Endothelial cell (in vitro differentiated cells): ENCODE data around the gene PPFIBP2. TPM values are rescaled to one million over a fixed set of nuclear protein-coding genes. Genes with fewer than 3 reads are reported as not detected.

Experiments used
- DNase-seq: peaks from one replicate; pipeline ENCODE4 v3.0.0; 2021; ENCODE audit warnings: low spot score
- H3K27ac Mint-ChIP-seq: one replicate; pipeline ENCODE4 v1.8.0; 2021; ENCODE audit warnings: mixed read lengths, inconsistent platforms; ENCODE audit not compliant: unreplicated experiment
- H3K27me3 Mint-ChIP-seq: one replicate; pipeline ENCODE4 v1.8.0; 2021; ENCODE audit warnings: mild to moderate bottlenecking, moderate library complexity, mixed read lengths, inconsistent platforms; ENCODE audit not compliant: unreplicated experiment
- H3K36me3 Mint-ChIP-seq: one replicate; pipeline ENCODE4 v1.8.0; 2021; ENCODE audit warnings: mild to moderate bottlenecking, low read depth, mixed read lengths, inconsistent platforms; ENCODE audit not compliant: unreplicated experiment
- H3K4me1 Mint-ChIP-seq: one replicate; pipeline ENCODE4 v1.8.0; 2021; ENCODE audit warnings: mild to moderate bottlenecking, mixed read lengths, inconsistent platforms; ENCODE audit not compliant: unreplicated experiment
- H3K4me3 Mint-ChIP-seq: one replicate; pipeline ENCODE4 v1.8.0; 2021; ENCODE audit warnings: mild to moderate bottlenecking, mixed read lengths, inconsistent platforms; ENCODE audit not compliant: unreplicated experiment
- H3K9me3 Mint-ChIP-seq: one replicate; pipeline ENCODE4 v1.8.0; 2021; ENCODE audit warnings: mixed read lengths, inconsistent platforms; ENCODE audit not compliant: unreplicated experiment
- total RNA-seq: library from RNA; stranded (reverse); fragmentation: NEBNext Ultra II Directional; extraction: Animal tissue kit (Norgen Biotek cat#: 25700); gene quantifications from one replicate; pipeline ENCODE4 v1.2.1, GENCODE V29; 2021; ENCODE audit not compliant: unreplicated experiment
- TF ChIP-seq, protein P1 (sequence below): fragments of 200-600 bp; sonication (generic); IDR thresholded peaks from one replicate; pipeline ENCODE4 v1.5.0; 2021; ENCODE audit warnings: antibody characterized with exemption; ENCODE audit not compliant: unreplicated experiment

Gene PPFIBP2
- total RNA-seq, 1 donor from 2014 or later = 7.3 TPM

DNA sequence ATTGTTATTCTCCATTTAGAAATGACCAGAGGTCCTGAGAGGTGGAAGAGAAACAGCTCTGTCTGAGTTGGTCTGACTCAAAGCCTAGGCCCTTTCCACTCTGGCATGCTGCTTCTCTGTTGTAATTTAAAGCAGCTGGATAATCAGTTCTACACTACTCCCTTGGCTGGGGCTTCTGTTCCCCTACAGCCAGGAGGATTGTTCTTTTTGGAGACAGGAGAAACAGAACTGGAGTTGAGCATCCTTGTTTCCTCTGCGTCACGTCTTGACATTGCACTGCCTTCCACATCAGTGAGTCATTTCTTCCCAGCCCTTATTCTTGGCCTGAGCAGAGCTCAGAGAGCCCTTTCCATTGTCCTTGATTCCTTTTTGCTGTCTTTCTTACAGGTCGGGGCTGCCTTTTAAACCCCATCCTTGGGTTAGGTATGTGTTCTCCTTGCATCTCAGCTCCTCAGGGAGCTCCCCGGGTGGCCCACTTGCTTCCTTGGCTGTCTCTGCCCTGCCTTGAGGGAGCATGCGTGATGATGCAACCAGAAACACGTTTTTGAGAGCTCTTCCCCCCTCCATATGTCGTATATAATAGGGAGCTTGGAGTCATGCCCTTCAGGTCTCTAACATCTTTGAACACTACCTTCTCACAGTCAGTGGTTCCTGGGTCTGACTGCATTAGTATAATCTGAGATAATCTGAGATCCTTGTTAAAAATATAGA lies 123.8 kb downstream of the PPFIBP2 start:
- H3K36me3 Mint-ChIP-seq = peaks cover 13% of the 10 kb centered on the region
- no peak for DNase-seq

DNA sequence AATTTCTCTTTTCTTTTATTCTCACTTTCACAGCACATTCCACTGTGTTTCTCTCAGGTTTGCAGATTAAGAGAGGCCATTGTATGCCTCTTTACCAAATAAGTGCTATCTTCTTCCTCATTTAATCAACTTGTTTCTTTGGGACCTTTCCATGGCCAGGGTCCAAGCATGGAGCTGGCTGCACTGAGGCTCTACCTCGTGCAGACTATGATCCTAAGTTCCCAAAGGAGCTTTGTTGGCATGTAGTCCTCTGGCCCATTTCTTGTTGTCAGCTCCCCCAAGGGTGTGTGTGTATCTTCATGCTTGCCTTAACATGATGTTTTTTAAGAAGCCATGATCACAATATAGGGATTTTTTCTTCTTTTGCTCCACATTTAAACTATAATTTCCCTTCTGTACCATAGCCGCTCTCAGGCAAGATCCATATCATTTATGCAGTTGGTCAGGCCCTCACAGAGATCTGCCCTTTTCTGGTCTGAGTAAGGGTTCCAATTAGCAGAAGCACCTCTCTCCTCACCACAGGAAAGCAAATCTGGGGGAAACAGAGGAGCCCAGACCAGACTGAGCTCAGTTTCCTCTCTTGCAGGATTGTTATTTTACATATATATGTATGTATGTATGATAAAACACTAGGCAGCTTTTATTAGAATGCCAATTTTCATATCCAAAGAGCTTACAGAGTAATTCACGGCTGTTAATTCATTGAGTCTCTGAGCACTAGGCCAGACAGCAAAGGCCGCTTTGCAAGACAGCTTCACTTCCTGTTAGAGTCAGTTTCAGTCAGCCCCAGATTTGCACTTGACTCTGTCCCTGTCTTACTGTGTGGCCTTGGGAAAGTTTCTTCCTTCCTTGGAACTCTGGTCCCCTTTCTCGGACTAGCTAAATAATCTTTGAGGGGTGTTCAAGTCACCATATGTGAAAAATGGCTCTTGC lies 125.2 kb downstream of the PPFIBP2 start:
- no peak for DNase-seq
- no peaks in the 10 kb centered on the region for H3K9me3 Mint-ChIP-seq
- H3K4me1 Mint-ChIP-seq = peaks cover 40% of the 10 kb centered on the region
- peaks cover 7% of the 10 kb centered on the region for H3K36me3 Mint-ChIP-seq
- TF ChIP-seq, protein P1, sequence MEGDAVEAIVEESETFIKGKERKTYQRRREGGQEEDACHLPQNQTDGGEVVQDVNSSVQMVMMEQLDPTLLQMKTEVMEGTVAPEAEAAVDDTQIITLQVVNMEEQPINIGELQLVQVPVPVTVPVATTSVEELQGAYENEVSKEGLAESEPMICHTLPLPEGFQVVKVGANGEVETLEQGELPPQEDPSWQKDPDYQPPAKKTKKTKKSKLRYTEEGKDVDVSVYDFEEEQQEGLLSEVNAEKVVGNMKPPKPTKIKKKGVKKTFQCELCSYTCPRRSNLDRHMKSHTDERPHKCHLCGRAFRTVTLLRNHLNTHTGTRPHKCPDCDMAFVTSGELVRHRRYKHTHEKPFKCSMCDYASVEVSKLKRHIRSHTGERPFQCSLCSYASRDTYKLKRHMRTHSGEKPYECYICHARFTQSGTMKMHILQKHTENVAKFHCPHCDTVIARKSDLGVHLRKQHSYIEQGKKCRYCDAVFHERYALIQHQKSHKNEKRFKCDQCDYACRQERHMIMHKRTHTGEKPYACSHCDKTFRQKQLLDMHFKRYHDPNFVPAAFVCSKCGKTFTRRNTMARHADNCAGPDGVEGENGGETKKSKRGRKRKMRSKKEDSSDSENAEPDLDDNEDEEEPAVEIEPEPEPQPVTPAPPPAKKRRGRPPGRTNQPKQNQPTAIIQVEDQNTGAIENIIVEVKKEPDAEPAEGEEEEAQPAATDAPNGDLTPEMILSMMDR = no peak
- H3K27ac Mint-ChIP-seq = no peak overlapping the region
- peaks cover 2% of the 10 kb centered on the region for H3K27me3 Mint-ChIP-seq
- no peak overlapping the region for H3K4me3 Mint-ChIP-seq

More for the DNA sequence above, 123.8 kb downstream of the PPFIBP2 start:
- H3K27me3 Mint-ChIP-seq = peaks cover 2% of the 10 kb centered on the region
- H3K9me3 Mint-ChIP-seq = no peaks in the 10 kb centered on the region
- no peak overlapping the region for H3K4me3 Mint-ChIP-seq
- peaks cover 40% of the 10 kb centered on the region for H3K4me1 Mint-ChIP-seq
- TF ChIP-seq, protein P1 = no peak
- H3K27ac Mint-ChIP-seq = no peak overlapping the region

DNA sequence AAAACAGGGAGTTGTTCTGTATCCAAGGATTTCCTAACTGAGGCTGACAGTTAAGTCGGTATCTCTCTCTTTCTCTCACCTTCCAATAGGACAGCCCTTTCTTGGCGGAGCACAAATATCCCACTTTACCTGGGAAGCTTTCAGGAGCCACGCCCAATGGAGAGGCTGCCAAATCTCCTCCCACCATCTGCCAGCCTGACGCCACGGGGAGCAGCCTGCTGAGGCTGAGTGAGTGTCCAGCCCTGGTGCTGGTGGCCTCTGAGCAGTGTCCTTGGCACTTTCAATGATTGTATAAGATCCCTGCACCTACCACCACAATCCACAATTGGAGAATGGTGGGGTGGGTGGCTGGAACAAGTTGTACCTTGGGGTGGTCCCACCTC lies 125.8 kb downstream of the PPFIBP2 start:
- Mint-ChIP-seq H3K36me3 (peaks cover 5% of the 10 kb centered on the region), H3K4me1 (peaks cover 40% of the 10 kb centered on the region), H3K27ac (no peak overlapping the region), H3K9me3 (no peaks in the 10 kb centered on the region), H3K27me3 (peaks cover 2% of the 10 kb centered on the region), H3K4me3 (no peak overlapping the region)
- no peak for DNase-seq
- TF ChIP-seq, protein P1 = no peak

DNA sequence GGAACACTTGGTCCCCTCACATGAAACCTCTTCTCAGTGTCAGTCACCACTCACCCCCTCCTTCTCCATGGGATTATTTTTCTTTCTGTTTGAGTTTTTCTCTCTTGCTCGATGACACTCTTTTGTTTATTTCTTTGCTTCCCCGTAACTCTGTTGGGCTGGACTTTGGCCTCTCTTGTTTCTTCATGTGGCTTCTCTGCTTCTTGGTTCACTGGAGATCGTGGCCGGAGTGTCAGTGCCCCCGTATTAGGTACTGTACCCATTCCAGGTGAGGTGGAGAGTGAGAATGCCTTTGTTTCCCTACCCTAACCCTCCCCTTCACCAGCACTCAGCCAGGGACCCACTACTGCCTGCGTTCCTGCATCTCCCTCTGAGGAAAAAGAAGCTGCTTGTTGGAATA lies 127.0 kb downstream of the PPFIBP2 start:
- no peak for DNase-seq
- Mint-ChIP-seq H3K4me3 (no peak overlapping the region), H3K36me3 (peaks cover 3% of the 10 kb centered on the region), H3K27ac (no peak overlapping the region), H3K9me3 (no peaks in the 10 kb centered on the region), H3K27me3 (peaks cover 2% of the 10 kb centered on the region), H3K4me1 (peaks cover 40% of the 10 kb centered on the region)
- TF ChIP-seq, protein P1 = no peak
